Vagina (tissue), 2 donors: ENCODE results near the gene KCNE2. TPM values are rescaled to one million over a fixed set of nuclear protein-coding genes. Genes with fewer than 3 reads are reported as not detected.

ENCODE experiments used
- DNase-seq, 2 donors: peaks; one replicate each; pipeline ENCODE4 v3.0.0-alpha.2; 2017; ENCODE audit errors: extremely low spot score in 2 of 2
- H3K27ac ChIP-seq: fragments of 200-600 bp; sonication (generic); one replicate; pipeline ENCODE4 v1.5.1; 2019
- H3K27me3 ChIP-seq: fragments of 200-600 bp; sonication (generic); one replicate; pipeline ENCODE4 v1.5.1; 2019
- H3K36me3 ChIP-seq, 2 donors: fragments of 200-600 bp; sonication (generic); one replicate each; pipeline ENCODE4 v1.5.1; 2017 to 2019
- H3K4me1 ChIP-seq: fragments of 200-600 bp; sonication (generic); one replicate; pipeline ENCODE4 v1.5.1; 2019
- H3K4me3 ChIP-seq, 2 donors: fragments of 200-600 bp; sonication (generic); 1 replicate in 1 of 2; 2 replicates in 1 of 2; pipeline ENCODE4 v1.5.1; 2016 to 2019
- H3K9me3 ChIP-seq: fragments of 200-600 bp; sonication (generic); one replicate; pipeline ENCODE4 v1.5.1; 2019
- POLR2A ChIP-seq, 2 donors: fragments of 450-650 bp; IDR thresholded peaks; one replicate each; pipeline ENCODE4 v1.6.1; 2017; ENCODE audit warnings: antibody characterized with exemption in 2 of 2, mild to moderate bottlenecking in 2 of 2, moderate library complexity in 2 of 2
- POLR2AphosphoS5 ChIP-seq, 2 donors: sonication (generic); formaldehyde crosslinking; IDR thresholded peaks; one replicate each; pipeline ENCODE4 v1.9.0; 2017; ENCODE audit warnings: antibody characterized with exemption in 2 of 2, mild to moderate bottlenecking in 2 of 2, low read depth in 1 of 2; ENCODE audit not compliant: insufficient read depth in 1 of 2
- intact Hi-C: fragments of 100-400 bp; cut with DNase I; formaldehyde crosslinking; loops from one replicate; pipeline ENCODE4 v1.15.1; 2023
- total RNA-seq: library from RNA; depleted of rRNA; stranded (reverse); fragments of >200 nt; gene quantifications from one replicate; pipeline ENCODE4 v1.2.3, GENCODE V29; 2016
- TF ChIP-seq, protein P1 (sequence below), 3 experiments: fragments of 450-650 bp in 2 of 3; fragments of 200-600 bp in 1 of 3; sonication (generic) in 1 of 3; IDR thresholded peaks; one replicate each; pipeline ENCODE4 v1.5.1; 2017 to 2019; ENCODE audit warnings: antibody characterized with exemption in 3 of 3, mild to moderate bottlenecking in 2 of 3, moderate library complexity in 2 of 3

The KCNE2 gene
- total RNA-seq, 1 donor from 2014 or later = not detected

- no peak for DNase-seq
- intact Hi-C loops = no loop called here
- Histone ChIP-seq H3K4me3 (no peak overlapping the region), H3K9me3 (no peaks in the 10 kb centered on the region), H3K4me1 (peaks cover 9% of the 10 kb centered on the region), H3K27me3 (no peaks in the 10 kb centered on the region), H3K36me3 (no peaks in the 10 kb centered on the region), H3K27ac (no peak overlapping the region)
- no peak for TF ChIP-seq POLR2AphosphoS5 (IDR thresholded peaks at IDR 0.05; ENCODE audit: insufficient read depth in 1 of 2, low read depth in 1 of 2)
- TF ChIP-seq, protein P1, sequence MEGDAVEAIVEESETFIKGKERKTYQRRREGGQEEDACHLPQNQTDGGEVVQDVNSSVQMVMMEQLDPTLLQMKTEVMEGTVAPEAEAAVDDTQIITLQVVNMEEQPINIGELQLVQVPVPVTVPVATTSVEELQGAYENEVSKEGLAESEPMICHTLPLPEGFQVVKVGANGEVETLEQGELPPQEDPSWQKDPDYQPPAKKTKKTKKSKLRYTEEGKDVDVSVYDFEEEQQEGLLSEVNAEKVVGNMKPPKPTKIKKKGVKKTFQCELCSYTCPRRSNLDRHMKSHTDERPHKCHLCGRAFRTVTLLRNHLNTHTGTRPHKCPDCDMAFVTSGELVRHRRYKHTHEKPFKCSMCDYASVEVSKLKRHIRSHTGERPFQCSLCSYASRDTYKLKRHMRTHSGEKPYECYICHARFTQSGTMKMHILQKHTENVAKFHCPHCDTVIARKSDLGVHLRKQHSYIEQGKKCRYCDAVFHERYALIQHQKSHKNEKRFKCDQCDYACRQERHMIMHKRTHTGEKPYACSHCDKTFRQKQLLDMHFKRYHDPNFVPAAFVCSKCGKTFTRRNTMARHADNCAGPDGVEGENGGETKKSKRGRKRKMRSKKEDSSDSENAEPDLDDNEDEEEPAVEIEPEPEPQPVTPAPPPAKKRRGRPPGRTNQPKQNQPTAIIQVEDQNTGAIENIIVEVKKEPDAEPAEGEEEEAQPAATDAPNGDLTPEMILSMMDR (IDR thresholded peaks at IDR 0.05) = no peak
These were observed 14.8 kb upstream of the KCNE2 start for GRCh38 chr21:34348890-34349519.

GRCh38 chr21:34351786-34352241 is 12.0 kb upstream of the KCNE2 start:
- Histone ChIP-seq H3K27ac (no peak overlapping the region), H3K4me1 (no peaks in the 10 kb centered on the region), H3K9me3 (no peaks in the 10 kb centered on the region), H3K27me3 (no peaks in the 10 kb centered on the region), H3K4me3 (no peak overlapping the region), H3K36me3 (no peaks in the 10 kb centered on the region)
- TF ChIP-seq POLR2A (IDR thresholded peaks at IDR 0.05) (no peak), POLR2AphosphoS5 (IDR thresholded peaks at IDR 0.05; ENCODE audit: insufficient read depth in 1 of 2, low read depth in 1 of 2) (no peak)
- TF ChIP-seq, protein P1 (IDR thresholded peaks at IDR 0.05) = peak; percentile 16 to 63 (median 48)
- no peak for DNase-seq
- intact Hi-C loops = no loop called here

GRCh38 chr21:34352556-34352955 is 11.2 kb upstream of the KCNE2 start:
- no peaks in the 10 kb centered on the region for H3K27me3 ChIP-seq
- no peak for TF ChIP-seq POLR2AphosphoS5 (IDR thresholded peaks at IDR 0.05; ENCODE audit: insufficient read depth in 1 of 2, low read depth in 1 of 2)
- TF ChIP-seq POLR2A (IDR thresholded peaks at IDR 0.05) = no peak
- TF ChIP-seq, protein P1 (IDR thresholded peaks at IDR 0.05) = no peak
- H3K27ac ChIP-seq = no peak overlapping the region
- no peak for DNase-seq
- no peaks in the 10 kb centered on the region for H3K9me3 ChIP-seq
- no peaks in the 10 kb centered on the region for H3K36me3 ChIP-seq
- no peak overlapping the region for H3K4me3 ChIP-seq
- intact Hi-C loops = no loop called here
- no peaks in the 10 kb centered on the region for H3K4me1 ChIP-seq

- intact Hi-C loops = no loop called here
- no peak for DNase-seq
- H3K9me3 ChIP-seq = no peaks in the 10 kb centered on the region
- no peak overlapping the region for H3K27ac ChIP-seq
- no peaks in the 10 kb centered on the region for H3K36me3 ChIP-seq
- no peaks in the 10 kb centered on the region for H3K27me3 ChIP-seq
- TF ChIP-seq POLR2AphosphoS5 (IDR thresholded peaks at IDR 0.05; ENCODE audit: insufficient read depth in 1 of 2, low read depth in 1 of 2) = no peak
- TF ChIP-seq, protein P1 (IDR thresholded peaks at IDR 0.05) = no peak
- TF ChIP-seq POLR2A (IDR thresholded peaks at IDR 0.05) = no peak
- no peak overlapping the region for H3K4me3 ChIP-seq
- no peaks in the 10 kb centered on the region for H3K4me1 ChIP-seq
These were observed 10.6 kb upstream of the KCNE2 start for GRCh38 chr21:34353182-34353581.

- Histone ChIP-seq H3K27me3 (no peaks in the 10 kb centered on the region), H3K27ac (no peak overlapping the region), H3K4me3 (no peak overlapping the region), H3K36me3 (no peaks in the 10 kb centered on the region), H3K4me1 (no peaks in the 10 kb centered on the region), H3K9me3 (no peaks in the 10 kb centered on the region)
- DNase-seq = no peak
- TF ChIP-seq POLR2A (IDR thresholded peaks at IDR 0.05) (no peak), POLR2AphosphoS5 (IDR thresholded peaks at IDR 0.05; ENCODE audit: insufficient read depth in 1 of 2, low read depth in 1 of 2) (no peak)
- TF ChIP-seq, protein P1 (IDR thresholded peaks at IDR 0.05) = no peak
- intact Hi-C loops = no loop called here
These were observed 9.0 kb upstream of the KCNE2 start for GRCh38 chr21:34354836-34355235.
